HepG2 (cell line): ENCODE data around the gene TP53TG5. TPM values are rescaled to one million over a fixed set of nuclear protein-coding genes. Genes with fewer than 3 reads are reported as not detected.
"Not testable (repeated sequence)": the region's sequence is repeated elsewhere in the genome, so short reads cannot be mapped to it uniquely, and the experiment has no call there.

ENCODE experiments used
- ATAC-seq: fragments of 200-7000 bp; cut with Tn5 transposase; 3 replicates; pipeline ENCODE4 v1.9.1; 2020; ENCODE audit warnings: mild to moderate bottlenecking, moderate library complexity
- BruUV-seq: library from RNA; stranded (reverse); fragments of 400-500 nt; replicated peaks from 2 replicates; lab custom pipeline; 2021; lab: Mats Ljungman, UMichigan
- CTCF ChIA-PET: fragments of 300-600 bp; formaldehyde crosslinking; extraction: SDS; loops from one replicate; lab custom pipeline; 2021; ENCODE audit warnings: low total read pairs, inconsistent platforms, low intra/inter-chr PET ratio; lab: Yijun Ruan, JAX
- POLR2A ChIA-PET: fragments of 350-600 bp; sonication (Branson Sonifier 250); formaldehyde crosslinking; loops from one replicate; lab custom pipeline; 2020; ENCODE audit warnings: antibody characterized with exemption, inconsistent platforms; lab: Yijun Ruan, JAX
- DNase-seq: peaks from one replicate; pipeline ENCODE4 v3.0.0-alpha.2; 2015; ENCODE audit warnings: low spot score
- FAIRE-seq: peaks from 3 replicates; lab custom pipeline; 2011; peaks lifted over from hg19 to GRCh38; lab: Jason Lieb, UNC
- H2AFZ ChIP-seq: one replicate; pipeline ENCODE4 v1.6.1; 2011; ENCODE audit warnings: low read length, inconsistent platforms
- H3K27ac ChIP-seq: fragments of 300-600 bp; 3 replicates; pipeline ENCODE4 v1.8.0; 2011; ENCODE audit warnings: mixed run types, mild to moderate bottlenecking, mixed read lengths, low read length, inconsistent platforms; ENCODE audit not compliant: insufficient read depth; ENCODE audit errors: extremely low read length
- H3K27me3 ChIP-seq, 2 experiments: fragments of 200-600 bp in 1 of 2; 2 replicates in 1 of 2; 3 replicates in 1 of 2; pipeline versions ENCODE4 v1.6.0 to v1.8.0; 2011; ENCODE audit warnings: low read length in 2 of 2, mild to moderate bottlenecking in 2 of 2, moderate library complexity in 2 of 2, inconsistent platforms in 1 of 2; ENCODE audit not compliant: insufficient read depth in 2 of 2, control insufficient read depth in 1 of 2
- H3K36me3 ChIP-seq, 2 experiments: fragments of 200-600 bp in 1 of 2; replicated peaks in 1 of 2; 2 replicates in 1 of 2; 3 replicates in 1 of 2; pipeline versions ENCODE4 v1.5.1 to v1.8.0; 2011; ENCODE audit warnings: low read length in 2 of 2, inconsistent platforms in 1 of 2; ENCODE audit not compliant: insufficient read depth in 2 of 2, control insufficient read depth in 1 of 2
- H3K4me1 ChIP-seq: 2 replicates; pipeline ENCODE4 v1.5.1; 2012; ENCODE audit warnings: low read length, inconsistent platforms; ENCODE audit not compliant: insufficient read depth
- H3K4me2 ChIP-seq: 2 replicates; pipeline ENCODE4 v1.6.0; 2011; ENCODE audit warnings: low read depth, low read length, inconsistent platforms
- H3K4me3 ChIP-seq, 3 experiments: fragments of 200-600 bp in 1 of 3; sonication (generic), shearing (Covaris generic) in 1 of 3; replicated peaks in 1 of 3; 2 replicates each; pipeline ENCODE4 v1.5.1; 2011 to 2016; ENCODE audit warnings: low read length in 3 of 3, inconsistent platforms in 2 of 3, low read depth in 2 of 3, mild to moderate bottlenecking in 2 of 3, control low read depth in 1 of 3, mixed read lengths in 1 of 3; ENCODE audit not compliant: insufficient read depth in 1 of 3
- H3K79me2 ChIP-seq: one replicate; pipeline ENCODE4 v1.6.1; 2011; ENCODE audit warnings: low read length, inconsistent platforms; ENCODE audit not compliant: insufficient read depth
- H3K9ac ChIP-seq: 2 replicates; pipeline ENCODE4 v1.6.0; 2011; ENCODE audit warnings: mild to moderate bottlenecking, low read depth, low read length, inconsistent platforms; ENCODE audit not compliant: insufficient read depth
- H3K9me3 ChIP-seq: 2 replicates; pipeline ENCODE4 v1.5.1; 2012; ENCODE audit warnings: mild to moderate bottlenecking, low read length
- H4K20me1 ChIP-seq: 2 replicates; pipeline ENCODE4 v1.6.0; 2011; ENCODE audit warnings: inconsistent platforms, mild to moderate bottlenecking, low read length, moderate library complexity; ENCODE audit not compliant: insufficient read depth
- ATF7 ChIP-seq, 2 experiments: fragments of 450-650 bp in 1 of 2; sonication (generic) in 1 of 2; formaldehyde crosslinking in 1 of 2; IDR thresholded peaks; 2 replicates each; pipeline versions ENCODE4 v1.4.0 to v1.6.1; 2016 to 2020; ENCODE audit warnings: antibody characterized with exemption in 1 of 2, mild to moderate bottlenecking in 1 of 2, missing genetic modification reagents in 1 of 2
- CEBPB ChIP-seq: IDR thresholded peaks from 2 replicates; pipeline ENCODE4 v1.6.1; 2011; ENCODE audit warnings: low read depth, low read length, improper control_type of control experiment, borderline replicate concordance
- CEBPG ChIP-seq: IDR thresholded peaks from 2 replicates; pipeline ENCODE4 v1.6.1; 2016
- CREB1 ChIP-seq, 2 experiments: fragments of 450-650 bp in 1 of 2; IDR thresholded peaks; 2 replicates each; pipeline ENCODE4 v1.6.1; 2016 to 2017; ENCODE audit warnings: control low read depth in 1 of 2, mild to moderate bottlenecking in 1 of 2, missing compliant biosample characterization in 1 of 2, missing genetic modification characterization in 1 of 2
- FOXK1 ChIP-seq: sonication (generic); formaldehyde crosslinking; IDR thresholded peaks from 2 replicates; pipeline ENCODE4 v1.4.0; 2020; ENCODE audit warnings: low read depth, missing genetic modification reagents, borderline replicate concordance
- SOX5 ChIP-seq: IDR thresholded peaks from 2 replicates; pipeline ENCODE4 v1.6.1; 2016; ENCODE audit warnings: borderline replicate concordance
- ZNF441 ChIP-seq: sonication (generic); formaldehyde crosslinking; IDR thresholded peaks from 2 replicates; pipeline ENCODE4 v1.7.0; 2021; ENCODE audit warnings: missing genetic modification reagents, borderline replicate concordance
- WGBS: methylation state at CpG from one replicate; pipeline ENCODE4 v1.1.6; 2017; ENCODE audit warnings: low lambda C conversion rate; 5-methylcytosine and 5-hydroxymethylcytosine counted together
- in situ Hi-C: cut with HindIII; loops from 2 replicates; pipeline ENCODE4 v1.10.0; 2017; ENCODE audit warnings: low pct_unique_long_range_greater_than_20kb; ENCODE audit not compliant: extremely low pct_ligation_motif_present
- intact Hi-C: fragments of 100-400 bp; cut with micrococcal nuclease; formaldehyde crosslinking; loops from one replicate; pipeline ENCODE4 v1.10.0; 2022; ENCODE audit not compliant: unreplicated experiment
- polyA plus RNA-seq, 8 experiments: library from polyadenylated mRNA; depleted of rRNA in 3 of 8; stranded (reverse) in 7 of 8; unstranded in 1 of 8; fragments of >200 nt; fragmentation: Illumina TruSeq in 4 of 8; extraction: Trizol in 4 of 8; gene quantifications; 2 replicates each; pipeline versions ENCODE4 v1.2.1 to v1.2.3, GENCODE V29; 2011 to 2016; ENCODE audit warnings: low read depth in 4 of 8, missing spikeins in 1 of 8, mixed read lengths in 1 of 8; ENCODE audit not compliant: insufficient read depth in 1 of 8
- total RNA-seq, 5 experiments: library from RNA; depleted of rRNA; stranded (reverse); fragments of >200 nt; fragmentation: Illumina TruSeq; extraction: Trizol; gene quantifications; 2 replicates each; pipeline ENCODE4 v1.2.3, GENCODE V29; 2016; ENCODE audit warnings: low read depth in 1 of 5
- TF ChIP-seq, protein P1 (sequence below): sonication (generic); formaldehyde crosslinking; IDR thresholded peaks from 2 replicates; pipeline ENCODE4 v1.5.0; 2020; ENCODE audit warnings: mild to moderate bottlenecking, missing genetic modification reagents
- TF ChIP-seq, protein P2 (sequence below), 2 experiments: fragments of 450-650 bp in 1 of 2; sonication (generic) in 1 of 2; formaldehyde crosslinking; IDR thresholded peaks; 2 replicates each; pipeline versions ENCODE4 v1.5.0 to v1.8.0; 2020 to 2022; ENCODE audit warnings: mild to moderate bottlenecking in 1 of 2, missing genetic modification reagents in 1 of 2
- TF ChIP-seq, protein P3 (sequence below): sonication (generic); formaldehyde crosslinking; IDR thresholded peaks from 2 replicates; pipeline ENCODE4 v1.4.0; 2020; ENCODE audit warnings: missing genetic modification reagents

TP53TG5 gene
- total and polyA plus RNA-seq, 2 of the 13 experiments (the other 11 are each of a cell fraction or from before 2014, with no cell fraction given): 0.11 TPM; not detected in 1

DNA sequence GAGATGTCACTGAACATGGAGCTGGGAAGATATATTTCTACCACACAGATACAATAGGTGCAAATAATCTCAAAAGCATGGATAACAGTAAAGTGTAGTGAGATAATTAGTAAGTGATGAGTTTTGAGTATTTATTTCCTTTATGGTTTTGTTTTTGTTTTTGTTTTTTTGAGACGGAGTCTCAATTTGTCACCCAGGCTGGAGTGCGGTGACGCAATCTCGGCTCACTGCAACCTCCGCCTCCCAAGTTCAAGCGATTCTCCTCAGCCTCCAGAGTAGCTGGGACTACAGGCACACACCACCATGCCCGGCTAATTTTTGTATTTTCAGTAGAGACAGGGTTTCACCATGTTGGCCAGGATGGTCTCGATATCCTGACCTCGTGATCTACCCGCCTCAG is 27.3 kb downstream of the TP53TG5 start:
- BruUV-seq: not testable (repeated sequence)

More for the DNA sequence above, 27.3 kb downstream of the TP53TG5 start:
- H2AFZ ChIP-seq; H3K27ac ChIP-seq; H3K9ac ChIP-seq; CTCF ChIA-PET; H3K36me3 ChIP-seq; in situ Hi-C loops; DNase-seq; H4K20me1 ChIP-seq; intact Hi-C loops; H3K4me3 ChIP-seq; H3K9me3 ChIP-seq; ATAC-seq; FAIRE-seq; TF ChIP-seq ATF7, CREB1 (CRISPR knock-in tag; IDR thresholded peaks at IDR 0.05): not testable (repeated sequence)
- Histone ChIP-seq H3K79me2 (peaks cover 21% of the 10 kb centered on the region), H3K4me1 (peaks cover 56% of the 10 kb centered on the region), H3K4me2 (peak overlapping the region; percentile 4; the same call in 1 of the 2 replicates), H3K27me3 (peaks cover 1 to 11% of the 10 kb centered on the region in 2 experiments; a peak in 2 of 5 replicates)
- TF ChIP-seq FOXK1 (CRISPR knock-in tag) (0 out of 2 replicates have a peak, but pooled peaks have one; percentile 27), ATF7 (IDR thresholded peaks at IDR 0.05) (peak; percentile 82), CEBPB (peak; percentile 82), ZNF441 (CRISPR knock-in tag) (peak; percentile 69; the same call in 1 of the 2 replicates), CREB1 (IDR thresholded peaks at IDR 0.05) (peak; percentile 14; the same call in 1 of the 2 replicates), CEBPG (CRISPR knock-in tag) (peak; percentile 88), SOX5 (CRISPR knock-in tag) (0 out of 2 replicates have a peak, but pooled peaks have one; percentile 21)
- TF ChIP-seq, protein P1, sequence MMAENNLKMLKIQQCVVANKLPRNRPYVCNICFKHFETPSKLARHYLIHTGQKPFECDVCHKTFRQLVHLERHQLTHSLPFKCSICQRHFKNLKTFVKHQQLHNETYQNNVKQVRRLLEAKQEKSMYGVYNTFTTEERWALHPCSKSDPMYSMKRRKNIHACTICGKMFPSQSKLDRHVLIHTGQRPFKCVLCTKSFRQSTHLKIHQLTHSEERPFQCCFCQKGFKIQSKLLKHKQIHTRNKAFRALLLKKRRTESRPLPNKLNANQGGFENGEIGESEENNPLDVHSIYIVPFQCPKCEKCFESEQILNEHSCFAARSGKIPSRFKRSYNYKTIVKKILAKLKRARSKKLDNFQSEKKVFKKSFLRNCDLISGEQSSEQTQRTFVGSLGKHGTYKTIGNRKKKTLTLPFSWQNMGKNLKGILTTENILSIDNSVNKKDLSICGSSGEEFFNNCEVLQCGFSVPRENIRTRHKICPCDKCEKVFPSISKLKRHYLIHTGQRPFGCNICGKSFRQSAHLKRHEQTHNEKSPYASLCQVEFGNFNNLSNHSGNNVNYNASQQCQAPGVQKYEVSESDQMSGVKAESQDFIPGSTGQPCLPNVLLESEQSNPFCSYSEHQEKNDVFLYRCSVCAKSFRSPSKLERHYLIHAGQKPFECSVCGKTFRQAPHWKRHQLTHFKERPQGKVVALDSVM (CRISPR knock-in tag): peak; percentile 33; the same call in 1 of the 2 replicates
- TF ChIP-seq, protein P2, sequence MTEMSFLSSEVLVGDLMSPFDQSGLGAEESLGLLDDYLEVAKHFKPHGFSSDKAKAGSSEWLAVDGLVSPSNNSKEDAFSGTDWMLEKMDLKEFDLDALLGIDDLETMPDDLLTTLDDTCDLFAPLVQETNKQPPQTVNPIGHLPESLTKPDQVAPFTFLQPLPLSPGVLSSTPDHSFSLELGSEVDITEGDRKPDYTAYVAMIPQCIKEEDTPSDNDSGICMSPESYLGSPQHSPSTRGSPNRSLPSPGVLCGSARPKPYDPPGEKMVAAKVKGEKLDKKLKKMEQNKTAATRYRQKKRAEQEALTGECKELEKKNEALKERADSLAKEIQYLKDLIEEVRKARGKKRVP (CRISPR knock-in tag; IDR thresholded peaks at IDR 0.05): 0 out of 4 replicates have a peak, but pooled peaks of 1 of the 2 experiments have one; percentile 46
- TF ChIP-seq, protein P3, sequence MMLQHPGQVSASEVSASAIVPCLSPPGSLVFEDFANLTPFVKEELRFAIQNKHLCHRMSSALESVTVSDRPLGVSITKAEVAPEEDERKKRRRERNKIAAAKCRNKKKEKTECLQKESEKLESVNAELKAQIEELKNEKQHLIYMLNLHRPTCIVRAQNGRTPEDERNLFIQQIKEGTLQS (CRISPR knock-in tag): peak; percentile 68
- POLR2A ChIA-PET: interaction anchor here (0.9 to 29.5 kb wide), 4 partner anchors 8 to 28 kb away, joined by 3 to 1422 read pairs (median 713); partner anchors contain the start of genes SDC4 and SYS1
- 16% methylated on average over 10 of the region's 10 CpGs for WGBS
